GM15510 (cell line): Measurements from ENCODE around the gene GLRA1.

ENCODE experiments used
- POLR2A ChIP-seq: IDR thresholded peaks from 3 replicates; pipeline ENCODE4 v1.6.1; 2011; ENCODE audit warnings: borderline replicate concordance; ENCODE audit not compliant: insufficient read length; ENCODE audit errors: extremely low read depth

The GLRA1 gene

DNA sequence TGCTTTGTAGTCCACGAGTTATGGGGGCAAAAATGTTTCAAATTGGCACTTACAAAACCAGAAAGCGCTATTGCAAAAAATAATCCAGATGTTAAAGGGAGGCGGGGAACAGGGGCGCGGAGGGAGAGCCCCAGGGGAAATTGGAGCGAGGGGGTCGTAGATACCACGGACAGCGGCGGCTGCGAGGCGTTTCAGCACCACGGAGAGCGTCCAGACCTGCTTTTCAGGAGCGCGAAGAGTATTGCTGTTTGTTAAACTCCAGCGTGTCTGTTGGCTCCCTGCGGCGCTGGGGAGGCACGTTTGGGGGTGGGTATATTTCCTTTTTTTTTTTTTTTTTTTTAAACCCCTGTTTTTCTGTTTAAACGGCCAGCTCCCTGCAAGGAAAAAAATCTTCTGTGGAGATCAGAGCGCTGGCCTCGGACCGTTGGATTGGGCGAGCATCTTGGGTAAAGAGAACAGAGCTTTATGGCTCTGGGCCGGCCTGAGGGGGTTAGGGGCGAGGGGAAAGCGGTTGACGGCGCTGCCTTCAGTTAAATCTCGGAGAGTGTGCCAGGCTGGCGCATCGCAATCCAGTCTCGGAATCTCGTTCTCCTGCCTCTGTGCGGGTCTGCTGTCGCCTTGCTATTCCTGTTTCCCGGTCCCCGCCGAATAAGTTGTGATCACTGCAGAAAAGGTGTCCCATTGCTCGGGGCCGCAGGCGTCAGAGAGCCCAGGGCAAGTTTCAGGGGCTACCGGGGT, at the start of gene GLRA1:
TSS of gene GLRA1 (minus strand) at position 288 of the 738 bp plus-strand sequence. CDS start 302 bp downstream, outside the sequence.
- TF ChIP-seq POLR2A: no peak

DNA sequence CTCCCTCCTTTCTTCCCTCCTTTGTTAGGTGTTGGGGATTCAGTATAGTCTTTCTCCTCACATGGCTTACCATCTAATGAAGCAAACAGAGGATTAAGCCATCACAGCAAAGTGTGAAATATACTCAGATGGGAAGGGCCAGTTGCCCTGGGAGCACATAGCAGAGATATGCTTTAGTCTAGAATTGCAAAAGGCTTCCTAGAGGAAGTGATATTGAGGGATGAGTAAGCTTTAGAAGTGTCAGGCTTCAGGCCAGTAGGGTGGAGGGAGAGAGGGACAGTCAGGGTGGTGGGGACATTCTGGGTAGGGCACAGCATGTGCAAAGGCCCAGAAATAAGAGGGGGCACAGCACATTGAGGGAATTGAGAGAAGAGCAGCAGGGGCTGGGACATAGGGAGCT, 46.2 kb upstream of the GLRA1 start:
- no peak for TF ChIP-seq POLR2A

DNA sequence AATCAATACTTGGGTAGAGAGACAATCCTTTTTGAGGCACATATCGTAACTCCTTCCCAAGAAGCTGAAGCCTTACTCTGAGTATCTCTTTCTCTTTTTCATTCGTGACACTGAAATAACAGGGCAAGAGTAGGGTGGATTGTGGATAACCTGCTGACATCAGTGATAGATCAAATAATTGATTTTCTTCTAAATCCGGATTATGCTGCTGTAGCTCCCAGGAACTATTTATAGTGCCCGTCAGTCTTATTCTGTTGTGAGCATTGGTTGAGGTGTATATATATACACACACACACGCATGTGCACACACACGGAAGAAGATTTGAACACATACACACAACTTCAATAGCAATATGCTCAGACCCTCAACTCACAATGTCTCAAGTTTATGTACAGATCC, 43.2 kb upstream of the GLRA1 start:
- TF ChIP-seq POLR2A: no peak

DNA sequence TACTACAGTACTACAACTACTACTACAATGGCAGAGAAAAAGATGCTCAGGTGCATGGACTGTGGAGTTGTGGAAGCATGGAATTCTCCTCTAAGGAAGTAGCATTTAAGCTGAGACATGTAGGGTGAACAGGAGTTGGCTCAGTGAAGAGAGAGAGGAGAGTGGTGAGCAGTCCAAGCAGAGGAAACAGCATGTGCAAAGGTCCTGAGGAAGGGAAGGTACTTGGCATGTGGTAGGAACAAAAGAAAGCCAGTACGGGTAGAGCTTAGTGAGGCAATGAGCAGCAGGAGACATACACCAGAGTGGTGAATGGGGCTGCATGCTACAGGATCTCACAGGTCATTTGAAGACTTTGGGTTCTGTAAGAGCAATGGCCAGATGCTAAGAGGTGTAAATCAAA, 41.4 kb upstream of the GLRA1 start:
- no peak for TF ChIP-seq POLR2A

DNA sequence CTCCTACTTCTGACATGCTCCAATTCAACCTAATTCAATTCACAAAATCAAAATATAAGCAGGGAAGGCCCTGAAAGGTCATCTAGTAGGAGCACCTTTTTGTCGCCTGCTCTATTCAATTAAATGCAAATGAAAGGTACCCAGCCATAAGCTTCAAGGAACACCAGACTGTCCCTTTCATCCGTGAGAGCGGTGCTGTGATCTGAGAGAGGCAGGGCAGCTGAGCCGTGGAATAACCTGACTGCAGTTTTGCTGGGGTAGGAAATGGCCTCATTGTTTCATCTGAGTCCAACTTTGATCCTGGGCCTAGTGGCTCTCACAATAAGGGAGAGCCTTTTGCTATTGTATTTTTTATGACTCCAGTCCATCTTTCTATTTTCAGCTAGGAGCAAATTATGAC, 39.8 kb upstream of the GLRA1 start:
- no peak for TF ChIP-seq POLR2A

DNA sequence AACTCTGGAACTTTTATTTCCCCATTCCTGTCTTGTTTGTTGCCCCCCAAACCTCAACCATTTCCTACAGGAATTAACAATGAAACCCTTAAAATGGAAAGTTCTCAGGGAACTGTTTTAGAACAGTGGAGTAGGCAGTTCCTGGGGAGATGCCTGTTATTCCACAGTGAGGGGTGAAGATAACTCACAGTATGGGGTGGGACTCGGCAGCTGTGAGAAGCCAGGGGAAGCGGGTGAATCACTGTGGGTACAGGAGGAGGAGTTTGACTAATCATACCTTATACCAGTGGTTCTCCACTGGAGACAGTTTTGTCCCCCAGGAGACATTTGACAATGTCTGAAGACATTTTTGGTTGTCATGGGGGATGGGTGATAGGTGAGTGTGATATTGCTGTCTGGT, 36.9 kb upstream of the GLRA1 start:
- TF ChIP-seq POLR2A: no peak

DNA sequence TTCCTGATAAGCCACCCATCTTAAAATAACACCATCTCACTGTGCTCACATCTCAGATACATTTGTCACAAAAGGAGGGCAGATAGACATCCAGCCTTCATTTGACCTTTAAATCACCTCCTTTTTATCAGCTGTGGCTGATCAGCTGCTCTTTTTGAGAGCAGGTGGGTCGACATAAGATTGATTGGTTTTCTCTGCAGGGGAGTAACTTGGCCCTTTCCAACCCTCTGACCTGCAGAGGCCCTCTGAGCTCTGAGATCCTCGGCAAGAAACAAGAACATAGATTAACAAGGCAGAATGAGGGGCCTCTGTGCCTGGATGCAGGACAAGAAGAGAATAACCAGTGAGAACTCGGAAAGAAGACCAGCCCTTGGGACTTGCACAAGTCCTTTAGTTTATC, 33.5 kb upstream of the GLRA1 start:
- TF ChIP-seq POLR2A: no peak

DNA sequence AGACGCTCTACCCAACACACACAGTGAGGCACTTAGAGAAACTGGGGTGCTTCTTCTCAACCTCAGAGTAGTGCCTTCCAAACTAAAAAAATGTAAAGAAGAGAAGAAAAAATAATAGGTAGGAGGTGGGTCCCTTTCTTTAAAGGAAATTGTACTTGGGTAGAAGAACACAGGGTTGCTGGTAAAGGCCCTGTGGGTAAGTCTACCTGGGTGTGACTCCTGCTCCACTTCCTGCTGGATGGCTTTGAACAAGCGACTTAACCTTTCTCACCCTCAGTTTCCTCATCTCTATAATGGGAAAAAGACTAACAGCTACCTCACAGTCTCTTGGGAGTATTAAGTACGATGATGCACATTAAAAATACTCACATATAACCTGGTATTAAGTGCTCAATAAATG, 32.1 kb upstream of the GLRA1 start:
- no peak for TF ChIP-seq POLR2A

DNA sequence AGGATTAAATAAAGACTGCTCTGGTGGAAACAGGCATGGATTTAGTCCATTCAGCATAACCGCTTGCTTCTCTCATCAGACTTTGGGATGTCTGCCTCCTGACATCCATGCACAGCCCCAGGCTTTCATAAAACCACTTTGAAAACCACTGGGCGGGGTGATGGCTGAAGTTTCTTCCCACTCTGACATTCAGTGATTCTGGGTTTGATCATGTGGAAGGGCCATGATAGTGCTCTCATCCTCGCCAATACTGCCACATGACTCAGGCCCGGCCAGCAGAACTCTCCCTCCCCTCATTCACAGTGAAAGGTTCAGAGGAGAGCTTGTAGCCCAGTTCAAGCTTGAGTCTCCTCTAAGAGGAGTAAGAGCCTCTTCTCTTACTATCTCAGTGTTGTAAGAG, 29.6 kb upstream of the GLRA1 start:
- TF ChIP-seq POLR2A: no peak

DNA sequence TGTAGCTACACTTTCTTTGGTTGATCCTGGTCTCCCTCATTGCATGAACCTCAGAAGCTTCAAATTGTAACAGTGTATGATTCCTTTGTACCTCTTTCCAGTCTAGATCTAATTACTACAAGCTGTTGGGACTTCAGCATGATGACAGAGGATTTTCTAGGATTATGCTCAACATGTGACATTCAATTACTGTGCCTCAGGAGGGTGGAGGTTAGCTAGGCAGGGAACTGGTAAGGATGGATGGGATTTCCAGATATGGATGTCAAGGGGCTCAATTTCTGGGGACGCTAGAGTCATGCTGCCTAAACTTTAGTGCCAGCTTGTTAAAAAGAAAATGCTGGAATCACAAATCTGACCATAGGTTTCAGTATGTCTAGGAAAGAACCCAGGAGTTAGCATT, 29.2 kb upstream of the GLRA1 start:
- TF ChIP-seq POLR2A: no peak

DNA sequence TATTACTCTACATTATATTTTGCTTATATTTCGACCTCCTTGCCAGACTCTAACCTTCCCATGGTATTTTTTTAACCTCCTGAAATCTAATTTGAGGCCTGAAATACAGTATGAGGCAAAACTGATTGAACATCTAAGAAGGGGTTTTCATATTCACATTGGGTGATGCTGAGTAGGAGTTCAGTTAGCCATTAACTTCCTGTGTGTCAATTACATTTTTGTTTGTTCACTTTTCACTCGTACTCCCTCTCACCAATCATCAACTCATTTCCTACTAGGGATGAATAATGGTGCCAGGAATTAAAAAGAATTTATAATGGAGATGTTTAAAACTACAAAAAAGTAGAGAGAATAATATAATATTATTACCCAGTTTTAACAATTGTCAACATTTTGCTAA, 27.6 kb upstream of the GLRA1 start:
- no peak for TF ChIP-seq POLR2A

DNA sequence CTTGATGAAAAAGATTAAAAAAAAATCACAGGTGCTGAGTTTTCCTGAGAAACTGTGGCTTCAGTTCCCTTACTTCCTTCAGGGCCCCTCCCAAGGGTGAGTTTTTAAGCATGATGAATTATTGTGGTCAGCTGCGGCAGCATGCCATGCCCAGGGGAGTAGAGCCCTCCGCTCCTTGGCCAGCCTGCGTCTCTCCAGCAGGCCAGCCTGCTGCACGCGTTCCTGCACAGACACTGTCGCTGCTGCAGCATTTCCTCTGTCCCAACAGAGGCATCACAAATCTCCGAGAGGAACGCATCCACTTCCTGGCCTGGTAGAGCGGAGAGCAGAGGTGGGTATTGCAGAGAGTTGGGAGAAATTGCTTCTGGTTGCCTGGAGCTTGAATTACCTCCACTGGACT, 26.1 kb upstream of the GLRA1 start:
- TF ChIP-seq POLR2A: no peak

DNA sequence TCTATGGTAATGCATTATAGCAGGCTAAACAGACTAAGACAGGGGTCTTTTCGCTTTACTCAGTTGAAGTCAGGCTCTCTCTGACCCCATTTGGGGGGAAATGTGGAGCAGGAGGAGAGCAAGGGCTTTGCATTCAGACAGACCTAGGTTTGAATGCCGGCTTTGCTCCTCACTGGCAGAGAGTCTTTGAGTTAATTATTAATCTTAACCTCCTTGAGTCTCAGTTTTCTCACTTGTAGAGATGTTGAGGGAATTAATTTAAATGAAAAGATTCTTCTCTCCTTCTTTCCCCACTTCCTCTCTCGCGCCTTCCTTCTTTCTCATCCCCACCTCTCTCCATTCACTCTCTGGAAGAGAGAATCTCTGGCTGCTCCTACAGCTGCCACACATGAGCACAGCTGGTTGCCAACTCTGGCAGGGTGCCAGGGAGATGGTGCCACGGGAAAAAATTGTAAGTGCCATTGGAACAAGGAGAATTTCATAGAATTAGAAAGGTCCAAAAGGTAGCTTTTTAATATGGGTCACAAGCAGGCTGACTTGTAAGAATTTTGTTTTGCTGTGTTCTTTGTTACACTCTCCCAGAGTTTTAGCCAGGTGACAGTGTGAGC, 25.2 kb upstream of the GLRA1 start:
- no peak for TF ChIP-seq POLR2A

DNA sequence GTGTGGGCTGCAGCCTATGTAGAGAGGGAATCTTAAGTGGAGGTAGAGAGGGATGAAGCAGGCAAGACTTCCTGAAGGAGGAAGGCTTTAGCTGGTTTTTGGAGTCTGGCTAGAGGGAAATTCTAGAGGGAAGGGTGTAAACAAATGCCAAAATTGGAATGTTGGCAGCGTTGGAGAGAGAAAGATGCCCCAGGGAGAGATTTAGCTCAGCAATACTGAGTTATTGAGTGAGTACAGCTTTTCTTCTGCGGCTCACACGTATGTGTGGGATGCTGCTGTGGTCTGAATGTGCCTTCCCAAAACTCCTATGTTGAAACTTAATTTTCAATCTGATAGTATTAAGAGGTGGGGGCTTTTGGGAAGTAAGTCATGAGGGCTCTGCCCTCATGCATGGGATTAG, 24.5 kb upstream of the GLRA1 start:
- no peak for TF ChIP-seq POLR2A

DNA sequence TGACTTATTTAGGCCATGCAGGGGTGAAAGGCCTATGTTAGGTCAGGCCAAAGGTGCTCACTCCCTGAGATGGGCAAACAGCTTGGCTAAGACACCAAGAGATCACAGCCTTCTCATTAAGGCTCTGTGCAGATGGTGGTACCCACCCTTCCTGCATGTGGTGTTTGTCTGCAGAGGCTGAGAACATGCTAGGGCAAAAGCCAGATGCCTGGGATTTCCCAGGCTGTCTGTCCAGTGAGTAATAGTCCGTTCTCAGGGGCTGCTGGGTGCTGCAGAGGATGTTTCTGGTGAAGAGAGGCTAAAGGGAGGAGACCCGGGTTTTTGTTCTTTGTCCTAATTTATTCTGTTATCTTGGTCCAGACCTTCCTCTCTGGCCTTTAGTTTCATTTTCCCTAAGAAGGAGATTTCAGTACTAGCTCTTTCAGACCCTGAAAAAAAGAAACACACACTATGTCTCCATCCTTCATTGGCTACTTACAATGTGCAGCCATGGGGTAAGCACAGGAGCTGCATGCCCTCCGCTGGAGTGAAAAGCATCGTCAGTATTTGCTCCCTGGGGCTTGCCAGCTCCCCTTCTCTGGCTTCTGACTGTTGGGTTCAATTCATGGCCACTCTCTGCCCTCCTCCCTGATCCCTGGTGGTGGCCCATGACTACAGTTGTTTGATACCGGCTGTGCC, 23.4 kb upstream of the GLRA1 start:
- no peak for TF ChIP-seq POLR2A

DNA sequence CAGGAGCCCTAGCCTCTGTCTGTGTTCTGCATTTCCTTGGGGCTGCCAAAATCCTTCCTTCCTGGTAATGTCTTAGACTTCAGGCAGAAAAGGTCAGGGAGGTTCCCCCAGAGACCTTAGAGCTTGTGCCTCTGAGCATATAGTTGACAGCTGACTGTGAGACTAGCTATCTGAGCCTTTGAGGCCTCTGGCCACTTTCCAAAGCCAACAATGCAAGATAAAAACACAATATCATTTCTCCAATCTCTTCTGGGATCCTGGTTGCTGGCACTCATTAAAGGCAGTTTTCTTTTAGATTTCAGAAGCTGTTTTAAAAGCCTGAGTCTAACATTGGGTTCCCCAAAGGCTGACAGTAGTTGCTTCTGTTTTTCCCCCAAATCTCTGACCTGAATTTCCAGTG, 13.2 kb upstream of the GLRA1 start:
- no peak for TF ChIP-seq POLR2A
